TTC549 (cell line): Measurements from ENCODE around the gene COX6A2.
"Not testable (repeated sequence)": the region's sequence is repeated elsewhere in the genome, so short reads cannot be mapped to it uniquely, and the experiment has no call there.

ENCODE experiments used
- FAIRE-seq: peaks from 2 replicates; lab custom pipeline; 2012; peaks lifted over from hg19 to GRCh38; lab: Jason Lieb, UNC

The COX6A2 gene

GRCh38 chr16:31436221-31437045 lies 8.3 kb upstream of the COX6A2 start:
- no peak for FAIRE-seq

GRCh38 chr16:31435341-31436220 lies 7.4 kb upstream of the COX6A2 start:
- FAIRE-seq, result no peak

- no peak for FAIRE-seq
These were observed 2.4 kb upstream of the COX6A2 start for GRCh38 chr16:31430380-31431052.

- FAIRE-seq, result no peak
These were observed 1.6 kb upstream of the COX6A2 start for GRCh38 chr16:31429796-31430195.

- no peak for FAIRE-seq
These were observed 1.2 kb upstream of the COX6A2 start for GRCh38 chr16:31429314-31429713.

GRCh38 chr16:31428638-31429247 lies 583 bp upstream of the COX6A2 start:
- no peak for FAIRE-seq

- FAIRE-seq, result no peak
These were observed 500 bp downstream of the COX6A2 start for GRCh38 chr16:31427441-31428278.

GRCh38 chr16:31423801-31424200 lies 4.4 kb downstream of the COX6A2 start:
- FAIRE-seq, result no peak

GRCh38 chr16:31423241-31423640 lies 4.9 kb downstream of the COX6A2 start:
- no peak for FAIRE-seq

GRCh38 chr16:31421587-31421986 lies 6.6 kb downstream of the COX6A2 start:
- FAIRE-seq, result no peak

DNA sequence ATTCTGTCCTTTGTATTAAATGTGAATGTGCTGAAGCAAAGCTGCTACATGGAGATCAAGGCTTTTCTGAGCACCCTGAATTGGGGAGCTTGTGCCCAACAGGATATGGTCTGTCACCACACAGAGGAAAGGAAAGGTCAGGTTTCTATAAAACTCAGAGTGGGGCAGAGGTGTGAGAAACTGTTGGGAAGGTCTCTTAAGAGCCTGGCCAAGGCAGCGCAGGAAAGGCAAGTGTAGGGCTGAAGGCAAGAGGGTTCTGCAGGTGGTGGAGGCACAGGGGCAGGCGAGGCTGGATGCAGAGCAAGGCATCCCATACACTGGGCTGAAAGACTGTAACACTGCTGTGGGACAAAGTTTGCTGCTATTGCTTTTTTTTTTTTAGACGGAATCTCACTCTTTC lies 8.1 kb downstream of the COX6A2 start:
- FAIRE-seq, result no peak

DNA sequence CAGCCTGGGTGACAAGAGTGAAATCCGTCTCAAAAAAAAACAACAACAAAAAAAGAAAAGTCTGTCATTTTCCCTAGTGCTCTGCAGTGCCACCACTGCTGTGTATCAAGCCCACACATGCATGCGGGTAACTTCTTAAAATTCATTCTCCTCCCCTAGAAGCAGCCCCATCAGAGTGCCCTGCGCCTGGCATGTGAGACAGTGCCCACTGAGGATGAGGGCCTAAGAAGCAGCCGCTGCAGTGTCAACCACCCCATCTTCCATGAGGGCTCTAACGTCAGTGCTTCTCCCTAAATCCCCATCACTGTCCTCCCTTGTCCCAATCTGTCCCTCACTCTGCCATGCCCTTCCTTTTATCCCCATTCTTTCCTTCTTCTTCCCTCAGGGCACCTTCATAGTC lies 10.2 kb downstream of the COX6A2 start:
- no peak for FAIRE-seq

DNA sequence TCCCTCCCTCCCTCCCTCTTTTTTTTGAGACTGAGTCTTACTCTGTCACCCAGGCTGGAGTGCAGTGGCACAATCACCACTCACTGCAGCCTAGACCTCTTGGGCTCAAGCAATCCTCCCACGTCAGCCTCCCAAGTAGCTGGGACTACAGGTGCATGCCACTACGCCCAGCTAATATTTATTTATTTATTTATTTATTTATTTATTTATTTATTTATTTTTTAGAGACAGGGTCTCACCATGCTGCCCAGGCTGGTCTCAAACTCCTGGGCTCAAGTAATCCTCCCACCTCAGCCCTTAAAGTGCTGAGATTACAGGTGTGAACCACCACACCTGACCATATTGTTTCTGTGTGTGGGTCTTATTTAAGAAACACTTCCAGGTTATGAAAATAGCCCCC lies 11.1 kb downstream of the COX6A2 start:
- FAIRE-seq, result not testable (repeated sequence)

DNA sequence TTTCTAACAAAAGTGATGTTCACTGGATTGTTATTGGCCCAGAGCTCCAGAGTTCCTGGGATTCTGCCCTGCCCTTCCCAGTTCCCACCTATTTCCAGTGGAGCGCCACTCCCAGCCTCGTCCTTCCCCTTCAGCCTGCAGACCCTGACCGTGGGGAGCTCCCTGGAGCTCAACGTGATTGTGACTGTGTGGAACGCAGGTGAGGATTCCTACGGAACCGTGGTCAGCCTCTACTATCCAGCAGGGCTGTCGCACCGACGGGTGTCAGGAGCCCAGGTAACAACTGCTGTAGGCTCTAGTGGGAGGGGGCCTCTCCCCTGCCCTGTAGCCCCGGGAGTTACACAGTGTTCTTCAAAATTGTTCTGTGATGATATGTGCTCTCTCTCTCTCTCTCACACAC lies 11.8 kb downstream of the COX6A2 start:
- FAIRE-seq, result no peak

- FAIRE-seq, result no peak
These were observed 13.5 kb downstream of the COX6A2 start for GRCh38 chr16:31414706-31415105.

- FAIRE-seq, result no peak
These were observed 14.2 kb downstream of the COX6A2 start for GRCh38 chr16:31413943-31414342.

DNA sequence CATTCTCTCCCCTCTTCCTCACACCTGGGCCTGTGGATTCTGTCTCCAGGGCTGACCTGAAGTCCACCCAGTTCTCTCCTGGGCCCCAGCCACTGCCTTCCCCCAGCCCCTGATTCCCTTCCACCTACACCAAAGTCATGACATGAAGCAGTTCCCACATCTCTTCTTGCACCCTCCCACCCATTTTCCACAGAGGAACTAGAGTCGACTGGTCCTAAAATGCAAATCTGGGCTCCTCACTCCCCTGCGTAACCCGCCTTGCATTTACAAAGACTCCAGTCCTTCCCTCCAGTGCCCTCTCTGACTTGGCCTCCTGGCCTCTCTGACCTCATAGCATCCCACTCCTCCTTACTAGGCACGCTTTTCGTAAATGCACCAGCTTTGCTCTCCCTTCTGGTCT lies 14.8 kb downstream of the COX6A2 start:
- FAIRE-seq, result no peak

- FAIRE-seq, result no peak
These were observed 15.4 kb downstream of the COX6A2 start for GRCh38 chr16:31412750-31413149.

GRCh38 chr16:31411024-31411844 lies 16.9 kb downstream of the COX6A2 start:
- FAIRE-seq, result no peak

- FAIRE-seq, result no peak
These were observed 18.1 kb downstream of the COX6A2 start for GRCh38 chr16:31410082-31410481.

DNA sequence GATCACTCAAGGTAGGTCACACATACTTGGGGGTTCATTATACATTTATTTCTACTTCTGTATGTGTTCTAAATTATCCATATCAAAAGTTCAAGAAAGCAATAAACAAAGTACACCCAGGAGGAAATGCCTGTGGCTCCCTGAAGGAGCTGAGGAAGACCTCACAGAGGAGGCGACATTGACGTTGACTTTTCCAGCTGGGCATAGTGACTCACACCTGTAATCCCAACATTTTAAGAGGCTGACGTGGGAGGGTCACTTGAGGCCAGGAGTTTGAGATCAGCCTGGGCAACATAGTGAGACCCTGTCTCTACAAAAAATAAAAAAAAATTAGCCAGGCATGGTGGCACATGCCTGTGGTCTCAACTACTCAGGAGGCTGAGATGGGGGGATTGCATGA lies 18.7 kb downstream of the COX6A2 start:
- no peak for FAIRE-seq
